ENCODE results near the gene TLDC2. TPM values are rescaled to one million over a fixed set of nuclear protein-coding genes. Genes with fewer than 3 reads are reported as not detected.
A peak's percentile ranks its signal among the peaks of the same experiment; 100 is the strongest.

TLDC2 gene
- total RNA-seq, 2 donors from 2014 or later: 0.18 TPM; not detected in 1

GRCh38 chr20:36848677-36849076, 27.3 kb upstream of the TLDC2 start:
- intact Hi-C loops (cut with DNase I): no loop called here
- no peak for ATAC-seq
- no peak for DNase-seq

- intact Hi-C loops (cut with DNase I): no loop called here
- no peak for DNase-seq
- ATAC-seq: no peak
Observed at GRCh38 chr20:36849333-36850065, 26.4 kb upstream of the TLDC2 start.

GRCh38 chr20:36850759-36851158, 25.2 kb upstream of the TLDC2 start:
- no peak for ATAC-seq
- intact Hi-C loops (cut with DNase I): no loop called here

GRCh38 chr20:36851490-36851889, 24.4 kb upstream of the TLDC2 start:
- ATAC-seq (no peak), DNase-seq (no peak)
- intact Hi-C loops (cut with DNase I): no loop called here

More at GRCh38 chr20:36850759-36851158, 25.2 kb upstream of the TLDC2 start:
- no peak for DNase-seq

- intact Hi-C loops (cut with DNase I): no loop called here
- ATAC-seq (peak; percentile 26 to 43), DNase-seq (no peak)
Observed at GRCh38 chr20:36852187-36852586, 23.8 kb upstream of the TLDC2 start.

GRCh38 chr20:36854348-36855240, 21.3 kb upstream of the TLDC2 start:
- intact Hi-C loops (cut with DNase I): no loop called here
- ATAC-seq (peak in 1 of 2 donors; percentile 23), DNase-seq (no peak)

GRCh38 chr20:36855241-36855657, 20.7 kb upstream of the TLDC2 start:
- peak in 1 of 2 donors; percentile 12 for ATAC-seq
- DNase-seq: no peak
- intact Hi-C loops (cut with DNase I): no loop called here

GRCh38 chr20:36856195-36856594, 19.7 kb upstream of the TLDC2 start:
- ATAC-seq (peak; percentile 18 to 20), DNase-seq (peak; percentile 63)
- intact Hi-C loops (cut with DNase I): no loop called here

GRCh38 chr20:36856691-36857635, 19.0 kb upstream of the TLDC2 start:
- no peak for DNase-seq

GRCh38 chr20:36859282-36859555, 16.7 kb upstream of the TLDC2 start:
- no peak for ATAC-seq
- intact Hi-C loops (cut with DNase I): no loop called here

More at GRCh38 chr20:36856691-36857635, 19.0 kb upstream of the TLDC2 start:
- intact Hi-C loops (cut with DNase I): no loop called here
- ATAC-seq: peak in 1 of 2 donors; percentile 13

GRCh38 chr20:36859700-36860330, 16.1 kb upstream of the TLDC2 start:
- no peak for DNase-seq
- intact Hi-C loops (cut with DNase I): loop anchor here (10.0 kb wide), 1 partner anchor 85 kb away; the partner anchor contains the start of gene DSN1 (in 2 of the 2)
- no peak for ATAC-seq

More at GRCh38 chr20:36859282-36859555, 16.7 kb upstream of the TLDC2 start:
- DNase-seq: no peak

- intact Hi-C loops (cut with DNase I): loop anchor here (10.0 kb wide), 1 partner anchor 86 kb away; the partner anchor contains the start of gene DSN1 (in 2 of the 2)
- ATAC-seq (no peak), DNase-seq (no peak)
Observed at GRCh38 chr20:36860339-36860738, 15.6 kb upstream of the TLDC2 start.

GRCh38 chr20:36860811-36861624, 14.9 kb upstream of the TLDC2 start:
- intact Hi-C loops (cut with DNase I): loop anchor here (10.0 kb wide), 1 partner anchor 86 kb away; the partner anchor contains the start of gene DSN1 (in 2 of the 2)
- DNase-seq (no peak), ATAC-seq (no peak)

- ATAC-seq: no peak
- DNase-seq: no peak
- intact Hi-C loops (cut with DNase I): loop anchor here (10.0 kb wide), 1 partner anchor 87 kb away; the partner anchor contains the start of gene DSN1 (in 2 of the 2)
Observed at GRCh38 chr20:36861625-36861874, 14.4 kb upstream of the TLDC2 start.

GRCh38 chr20:36861875-36862801, 13.8 kb upstream of the TLDC2 start:
- ATAC-seq: peak; percentile 64 to 70
- peak; percentile 91 for DNase-seq

GRCh38 chr20:36862857-36863668, 12.9 kb upstream of the TLDC2 start:
- peak in 1 of 2 donors; percentile 1 for ATAC-seq
- DNase-seq: peak; percentile 56
- intact Hi-C loops (cut with DNase I): loop anchor here (10.0 kb wide), 1 partner anchor 88 kb away; the partner anchor contains the start of gene DSN1 (in 2 of the 2)

More at GRCh38 chr20:36861875-36862801, 13.8 kb upstream of the TLDC2 start:
- intact Hi-C loops (cut with DNase I): loop anchor here (10.0 kb wide), 1 partner anchor 87 kb away; the partner anchor contains the start of gene DSN1 (in 2 of the 2)
